ENCODE results near the gene STMN1. TPM values are rescaled to one million over a fixed set of nuclear protein-coding genes. Genes with fewer than 3 reads are reported as not detected.

The STMN1 gene
- 10 to 100 TPM; 21.1 to 95.2 (median 46.4) TPM for total RNA-seq
- 10 to 100 TPM; 38.3 to 63.2 TPM for polyA plus RNA-seq
- long read RNA-seq, donor 1, transcript STMN1-206 (5 exons, 1,504 nt), result major isoform, 8 of 8 reads
- long read RNA-seq, donor 1, partial matches to known transcripts, result 0 of 8 reads
- long read RNA-seq, donor 1, other reads (novel, unspliced or antisense), result 0 of 8 reads
- long read RNA-seq, donor 2, transcript STMN1-206 (5 exons, 1,504 nt), result major isoform, 14 of 18 reads
- long read RNA-seq, donor 2, partial matches to known transcripts, result 4 of 18 reads
- long read RNA-seq, donor 2, other reads (novel, unspliced or antisense), result 0 of 18 reads
- long read RNA-seq, donor 3, transcript STMN1-206 (5 exons, 1,504 nt), result major isoform, 11 of 11 reads
- long read RNA-seq, donor 3, partial matches to known transcripts, result 0 of 11 reads
- long read RNA-seq, donor 3, other reads (novel, unspliced or antisense), result 0 of 11 reads

DNA sequence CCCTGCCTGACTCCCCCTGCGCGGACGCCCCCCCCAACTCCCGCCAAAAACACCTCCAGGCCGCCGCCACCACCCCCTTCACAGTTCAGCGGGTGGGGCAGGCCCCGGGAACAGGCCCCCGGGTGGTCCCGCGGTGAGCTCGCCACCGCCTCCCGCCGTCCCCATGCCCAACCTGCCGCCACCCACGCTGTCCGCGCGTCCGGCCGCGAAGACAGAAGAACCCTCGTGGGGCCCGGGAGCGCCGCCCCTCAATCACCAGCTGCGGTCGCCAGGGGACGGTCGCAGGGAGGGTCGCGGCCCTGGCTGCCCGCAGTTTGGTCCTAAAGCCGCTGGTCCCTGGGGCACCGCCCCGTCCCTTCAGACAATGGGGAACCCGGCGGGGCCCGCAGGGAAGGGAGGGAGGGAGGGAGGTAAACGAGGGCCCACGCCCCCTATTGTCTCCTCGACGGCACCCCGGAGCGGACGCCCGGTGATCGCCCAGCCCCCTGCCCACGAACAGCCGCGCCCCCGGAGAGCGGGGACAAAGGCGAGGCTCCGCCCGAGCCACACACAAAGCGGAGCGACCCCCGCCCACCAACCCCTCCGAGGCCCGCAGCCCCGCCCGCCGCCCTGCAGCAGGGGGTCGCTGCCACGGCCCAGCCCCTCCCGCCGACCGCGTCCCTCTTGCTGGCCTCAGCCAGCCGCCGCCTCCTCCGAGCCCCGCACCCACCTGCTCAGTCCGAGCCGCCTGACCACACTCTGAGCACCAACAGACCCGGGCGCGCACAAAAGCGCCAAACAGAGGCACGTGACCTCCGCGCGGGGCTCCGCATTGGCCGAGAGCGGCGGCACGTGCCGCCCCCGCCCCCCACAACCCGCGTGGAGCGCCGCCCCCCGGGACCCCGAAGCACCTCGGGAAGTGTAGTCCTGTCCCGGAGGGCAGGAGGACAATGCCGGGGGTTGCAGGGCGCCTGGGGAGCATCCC, at the start of gene STMN1:
Gene STMN1, minus strand, starts transcription at position 740 of the 964 bp plus-strand sequence. CDS start 1,743 bp downstream, outside the sequence.
- ATAC-seq (peak; percentile 87 to 96 (median 94)), DNase-seq (peak; percentile 91 to 96 (median 93))
- Histone ChIP-seq H3K27me3 (no peaks in the 10 kb centered on the region), H3K9me3 (no peaks in the 10 kb centered on the region), H3K4me3 (peak within 1 kb of the TSS; percentile 59 to 85 (median 67)), H3K4me1 (peaks cover 4 to 30% (median 20%) of the 10 kb centered on the region in 12 donors), H3K36me3 (peaks cover 0 to 23% (median 18%) of the 10 kb centered on the region in 9 donors), H3K27ac (peak within 1 kb of the TSS in 11 of 12 donors; percentile 40 to 82 (median 63))
- TF ChIP-seq, protein P1, sequence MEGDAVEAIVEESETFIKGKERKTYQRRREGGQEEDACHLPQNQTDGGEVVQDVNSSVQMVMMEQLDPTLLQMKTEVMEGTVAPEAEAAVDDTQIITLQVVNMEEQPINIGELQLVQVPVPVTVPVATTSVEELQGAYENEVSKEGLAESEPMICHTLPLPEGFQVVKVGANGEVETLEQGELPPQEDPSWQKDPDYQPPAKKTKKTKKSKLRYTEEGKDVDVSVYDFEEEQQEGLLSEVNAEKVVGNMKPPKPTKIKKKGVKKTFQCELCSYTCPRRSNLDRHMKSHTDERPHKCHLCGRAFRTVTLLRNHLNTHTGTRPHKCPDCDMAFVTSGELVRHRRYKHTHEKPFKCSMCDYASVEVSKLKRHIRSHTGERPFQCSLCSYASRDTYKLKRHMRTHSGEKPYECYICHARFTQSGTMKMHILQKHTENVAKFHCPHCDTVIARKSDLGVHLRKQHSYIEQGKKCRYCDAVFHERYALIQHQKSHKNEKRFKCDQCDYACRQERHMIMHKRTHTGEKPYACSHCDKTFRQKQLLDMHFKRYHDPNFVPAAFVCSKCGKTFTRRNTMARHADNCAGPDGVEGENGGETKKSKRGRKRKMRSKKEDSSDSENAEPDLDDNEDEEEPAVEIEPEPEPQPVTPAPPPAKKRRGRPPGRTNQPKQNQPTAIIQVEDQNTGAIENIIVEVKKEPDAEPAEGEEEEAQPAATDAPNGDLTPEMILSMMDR (IDR thresholded peaks at IDR 0.05), result peak in 1 of 12 donors; percentile 8
- TF ChIP-seq POLR2A (IDR thresholded peaks at IDR 0.05), result peak; percentile 54 to 88
- intact Hi-C loops (cut with DNase I), result loop anchor here in 4 of 10 donors (2.0 to 10.0 kb wide), 3 partner anchors 93 to 259 kb away; partner anchors contain the start of genes PAFAH2 (in 3 of the 4), C1orf232 (in 1 of the 4), FAM110D (in 1 of the 4) and ZNF593 (in 1 of the 4)
- 0 to 1% (median 1%) methylated on average over 3 to 102 of the region's 102 CpGs for WGBS, 4 donors

DNA sequence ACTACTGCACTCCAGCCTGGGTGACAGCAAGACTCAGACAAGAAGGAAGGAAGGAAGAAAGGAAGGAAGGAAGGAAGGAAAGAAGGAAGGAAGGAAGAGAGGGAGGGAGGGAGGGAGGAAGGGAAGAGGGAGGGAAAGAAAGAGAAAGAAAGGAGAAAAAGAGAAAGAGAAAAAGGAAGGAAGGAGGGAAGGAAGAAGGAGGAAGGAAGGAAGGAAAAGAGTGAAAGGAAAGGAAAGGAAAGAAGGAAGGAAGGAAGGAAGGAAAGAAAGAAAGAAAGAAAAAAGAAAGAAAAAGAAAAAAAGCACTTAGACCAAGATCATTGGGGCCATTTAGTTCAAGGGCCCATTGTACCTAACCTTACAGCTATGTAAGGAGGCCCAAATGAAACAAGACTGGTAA, 49.3 kb upstream of the STMN1 start:
- H3K9me3 ChIP-seq, result no peaks in the 10 kb centered on the region
- H3K36me3 ChIP-seq, result peaks cover 0 to 32% (median 25%) of the 10 kb centered on the region in 9 donors
- peaks cover 0 to 7% (median 0%) of the 10 kb centered on the region in 12 donors for H3K4me1 ChIP-seq
- ATAC-seq (no peak), DNase-seq (no peak)
- TF ChIP-seq, protein P1 (IDR thresholded peaks at IDR 0.05), result no peak
- no peak for TF ChIP-seq POLR2A (IDR thresholded peaks at IDR 0.05)
- intact Hi-C loops (cut with DNase I), result no loop called here
- no peaks in the 10 kb centered on the region for H3K27me3 ChIP-seq
- H3K27ac ChIP-seq, result no peak overlapping the region
- no peak overlapping the region for H3K4me3 ChIP-seq

DNA sequence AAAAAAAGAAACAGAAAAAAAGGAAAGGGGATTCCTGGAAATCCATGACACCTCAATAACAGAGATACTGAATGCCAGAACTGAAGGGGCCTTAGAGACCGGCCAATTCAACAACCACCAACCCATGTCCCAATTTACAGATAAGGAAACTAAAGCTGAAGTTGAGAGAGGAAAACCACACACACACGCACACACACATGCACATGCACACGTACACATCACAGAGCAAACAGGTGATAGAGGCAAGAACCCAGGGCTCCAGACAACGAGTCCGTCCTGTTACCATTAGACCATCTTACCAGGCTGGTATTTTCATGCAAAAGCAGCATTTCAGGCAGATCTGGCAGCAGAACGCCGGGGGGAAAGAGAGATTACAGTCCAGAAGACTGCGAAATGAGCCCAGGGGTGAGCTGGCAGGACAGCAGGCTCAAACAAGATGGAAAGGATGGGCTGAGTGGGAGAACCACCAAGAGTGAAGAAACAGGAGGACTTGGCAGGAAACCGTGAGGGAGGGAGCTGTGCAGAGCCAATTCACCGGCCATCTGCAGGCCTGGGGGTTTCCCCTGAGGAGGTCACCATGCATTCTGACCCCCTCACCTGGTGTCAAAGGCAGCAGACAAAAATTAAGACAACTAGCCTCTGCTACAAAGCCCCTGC, 48.2 kb upstream of the STMN1 start:
- intact Hi-C loops (cut with DNase I), result no loop called here
- no peak overlapping the region for H3K4me3 ChIP-seq
- WGBS, 4 donors, result 78 to 85% (median 83%) methylated on average over 10 of the region's 10 CpGs

More for the DNA sequence above, 48.2 kb upstream of the STMN1 start:
- no peaks in the 10 kb centered on the region for H3K9me3 ChIP-seq
- no peaks in the 10 kb centered on the region for H3K27me3 ChIP-seq
- no peak for DNase-seq
- no peak for TF ChIP-seq POLR2A (IDR thresholded peaks at IDR 0.05)
- TF ChIP-seq, protein P1 (IDR thresholded peaks at IDR 0.05), result no peak
- H3K27ac ChIP-seq, result no peak overlapping the region
- peaks cover 0 to 7% (median 0%) of the 10 kb centered on the region in 12 donors for H3K4me1 ChIP-seq
- peaks cover 0 to 21% (median 14%) of the 10 kb centered on the region in 9 donors for H3K36me3 ChIP-seq
- ATAC-seq, result no peak

Measured in heart left ventricle (tissue), 16 donors.